Skeletal muscle satellite cell (primary cell): ENCODE results near the gene LRBA.

Experiments used
- H3K27me3 ChIP-seq: 2 replicates; pipeline ENCODE4 v1.7.0; 2013; ENCODE audit warnings: low read length; ENCODE audit not compliant: control insufficient read depth, insufficient read depth
- H3K36me3 ChIP-seq: 2 replicates; pipeline ENCODE4 v1.7.0; 2013; ENCODE audit warnings: mild to moderate bottlenecking, control low read depth, low read length; ENCODE audit not compliant: insufficient read depth
- H3K4me1 ChIP-seq: 2 replicates; pipeline ENCODE4 v1.7.0; 2013; ENCODE audit warnings: low read length; ENCODE audit not compliant: control insufficient read depth, insufficient read depth
- H3K4me2 ChIP-seq: 2 replicates; pipeline ENCODE4 v1.7.0; 2013; ENCODE audit warnings: mild to moderate bottlenecking, low read length
- H3K4me3 ChIP-seq: 2 replicates; pipeline ENCODE4 v1.7.0; 2013; ENCODE audit warnings: low read length
- H3K9ac ChIP-seq: 2 replicates; pipeline ENCODE4 v1.7.0; 2013; ENCODE audit warnings: mild to moderate bottlenecking, low read depth, low read length, moderate library complexity
- H3K9me3 ChIP-seq: replicated peaks from 2 replicates; pipeline ENCODE4 v1.7.0; 2013; ENCODE audit warnings: mild to moderate bottlenecking, control low read depth, low read length

LRBA gene

GRCh38 chr4:150336676-150337412 is 678.2 kb downstream of the LRBA start:
- Histone ChIP-seq H3K36me3 (no peaks in the 10 kb centered on the region), H3K4me1 (peaks cover 5% of the 10 kb centered on the region), H3K9me3 (no peaks in the 10 kb centered on the region), H3K9ac (no peak overlapping the region), H3K4me3 (no peak overlapping the region), H3K27me3 (no peaks in the 10 kb centered on the region), H3K4me2 (no peak overlapping the region)

- Histone ChIP-seq H3K4me2 (no peak overlapping the region), H3K4me3 (no peak overlapping the region), H3K27me3 (no peaks in the 10 kb centered on the region), H3K36me3 (no peaks in the 10 kb centered on the region), H3K9me3 (no peaks in the 10 kb centered on the region), H3K9ac (no peak overlapping the region), H3K4me1 (peaks cover 3% of the 10 kb centered on the region)
Observed at GRCh38 chr4:150332961-150333360, 682.1 kb downstream of the LRBA start.

- H3K4me2 ChIP-seq, result no peak overlapping the region
- H3K4me1 ChIP-seq, result no peaks in the 10 kb centered on the region
- no peaks in the 10 kb centered on the region for H3K27me3 ChIP-seq
- no peak overlapping the region for H3K9ac ChIP-seq
- H3K36me3 ChIP-seq, result no peaks in the 10 kb centered on the region
- no peak overlapping the region for H3K4me3 ChIP-seq
- no peaks in the 10 kb centered on the region for H3K9me3 ChIP-seq
Observed at GRCh38 chr4:150332086-150332485, 683.0 kb downstream of the LRBA start.

- H3K9me3 ChIP-seq, result no peaks in the 10 kb centered on the region
- no peaks in the 10 kb centered on the region for H3K36me3 ChIP-seq
- H3K4me2 ChIP-seq, result no peak overlapping the region
- H3K4me3 ChIP-seq, result no peak overlapping the region
- no peak overlapping the region for H3K9ac ChIP-seq
- H3K4me1 ChIP-seq, result no peaks in the 10 kb centered on the region
- no peaks in the 10 kb centered on the region for H3K27me3 ChIP-seq
Observed at GRCh38 chr4:150329373-150329772, 685.7 kb downstream of the LRBA start.

- no peak overlapping the region for H3K4me3 ChIP-seq
- no peak overlapping the region for H3K4me2 ChIP-seq
- no peaks in the 10 kb centered on the region for H3K27me3 ChIP-seq
- peaks cover 8% of the 10 kb centered on the region for H3K4me1 ChIP-seq
- H3K36me3 ChIP-seq, result no peaks in the 10 kb centered on the region
- no peak overlapping the region for H3K9ac ChIP-seq
- no peaks in the 10 kb centered on the region for H3K9me3 ChIP-seq
Observed at GRCh38 chr4:150328496-150328895, 686.6 kb downstream of the LRBA start.

- H3K4me1 ChIP-seq, result peaks cover 14% of the 10 kb centered on the region
- H3K9ac ChIP-seq, result no peak overlapping the region
- H3K27me3 ChIP-seq, result no peaks in the 10 kb centered on the region
- no peaks in the 10 kb centered on the region for H3K9me3 ChIP-seq
- H3K36me3 ChIP-seq, result no peaks in the 10 kb centered on the region
- H3K4me2 ChIP-seq, result no peak overlapping the region
- no peak overlapping the region for H3K4me3 ChIP-seq
Observed at GRCh38 chr4:150327262-150327780, 687.8 kb downstream of the LRBA start.

- H3K4me3 ChIP-seq, result no peak overlapping the region
- no peak overlapping the region for H3K9ac ChIP-seq
- H3K36me3 ChIP-seq, result no peaks in the 10 kb centered on the region
- H3K27me3 ChIP-seq, result no peaks in the 10 kb centered on the region
- no peak overlapping the region for H3K4me2 ChIP-seq
- peaks cover 14% of the 10 kb centered on the region for H3K4me1 ChIP-seq
- no peaks in the 10 kb centered on the region for H3K9me3 ChIP-seq
Observed at GRCh38 chr4:150325872-150326271, 689.2 kb downstream of the LRBA start.

- Histone ChIP-seq H3K4me1 (peaks cover 14% of the 10 kb centered on the region), H3K27me3 (no peaks in the 10 kb centered on the region), H3K4me3 (peak overlapping the region; percentile 14), H3K36me3 (no peaks in the 10 kb centered on the region), H3K4me2 (peak overlapping the region; percentile 53), H3K9ac (peak overlapping the region; percentile 16), H3K9me3 (no peaks in the 10 kb centered on the region)
Observed at GRCh38 chr4:150323406-150324325, 691.4 kb downstream of the LRBA start.

- Histone ChIP-seq H3K27me3 (no peaks in the 10 kb centered on the region), H3K4me3 (no peak overlapping the region), H3K9ac (no peak overlapping the region), H3K9me3 (no peaks in the 10 kb centered on the region), H3K4me1 (peaks cover 14% of the 10 kb centered on the region), H3K36me3 (no peaks in the 10 kb centered on the region), H3K4me2 (no peak overlapping the region)
Observed at GRCh38 chr4:150322646-150323045, 692.4 kb downstream of the LRBA start.

- H3K4me3 ChIP-seq, result no peak overlapping the region
- no peaks in the 10 kb centered on the region for H3K9me3 ChIP-seq
- H3K27me3 ChIP-seq, result no peaks in the 10 kb centered on the region
- H3K9ac ChIP-seq, result no peak overlapping the region
- no peaks in the 10 kb centered on the region for H3K36me3 ChIP-seq
- H3K4me2 ChIP-seq, result no peak overlapping the region
- peaks cover 14% of the 10 kb centered on the region for H3K4me1 ChIP-seq
Observed at GRCh38 chr4:150321113-150321512, 694.0 kb downstream of the LRBA start.

GRCh38 chr4:150318971-150319370 is 696.1 kb downstream of the LRBA start:
- no peak overlapping the region for H3K4me3 ChIP-seq
- no peaks in the 10 kb centered on the region for H3K27me3 ChIP-seq
- H3K4me2 ChIP-seq, result no peak overlapping the region
- H3K4me1 ChIP-seq, result peaks cover 11% of the 10 kb centered on the region
- H3K9ac ChIP-seq, result no peak overlapping the region
- no peaks in the 10 kb centered on the region for H3K36me3 ChIP-seq
- H3K9me3 ChIP-seq, result no peaks in the 10 kb centered on the region
